Lower leg skin (tissue), 3 donors: ENCODE data around the gene SLC5A9.

Experiments used
- POLR2A ChIP-seq, 2 donors: fragments of 450-650 bp; IDR thresholded peaks; one replicate each; pipeline ENCODE4 v1.6.1; 2016 to 2017; ENCODE audit warnings: antibody characterized with exemption in 2 of 2, mild to moderate bottlenecking in 1 of 2, moderate library complexity in 1 of 2
- TF ChIP-seq, protein P1 (sequence below), 3 donors: fragments of 450-650 bp; IDR thresholded peaks; one replicate each; pipeline ENCODE4 v1.5.1; 2016; ENCODE audit warnings: antibody characterized with exemption in 3 of 3, mild to moderate bottlenecking in 3 of 3, moderate library complexity in 2 of 3

DNA sequence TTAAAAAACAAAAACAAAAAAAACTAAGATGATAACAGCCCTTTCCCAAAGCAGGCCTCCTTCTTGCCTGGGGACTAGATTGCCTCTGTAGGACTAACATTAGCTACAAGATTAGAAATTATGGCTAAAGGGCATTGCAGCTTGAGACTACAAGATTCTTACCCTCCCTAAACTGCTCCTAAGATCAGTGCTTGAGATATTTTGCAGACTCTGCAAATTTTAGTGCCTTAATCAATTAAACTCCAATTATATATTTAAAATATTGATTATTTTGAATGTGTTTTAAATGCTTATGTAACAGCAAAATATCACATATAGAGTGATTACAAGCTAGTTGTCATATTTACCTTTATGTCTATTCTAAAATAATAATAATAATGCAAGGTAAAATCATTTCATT lies 47.4 kb upstream of the SLC5A9 start:
- TF ChIP-seq, protein P1, sequence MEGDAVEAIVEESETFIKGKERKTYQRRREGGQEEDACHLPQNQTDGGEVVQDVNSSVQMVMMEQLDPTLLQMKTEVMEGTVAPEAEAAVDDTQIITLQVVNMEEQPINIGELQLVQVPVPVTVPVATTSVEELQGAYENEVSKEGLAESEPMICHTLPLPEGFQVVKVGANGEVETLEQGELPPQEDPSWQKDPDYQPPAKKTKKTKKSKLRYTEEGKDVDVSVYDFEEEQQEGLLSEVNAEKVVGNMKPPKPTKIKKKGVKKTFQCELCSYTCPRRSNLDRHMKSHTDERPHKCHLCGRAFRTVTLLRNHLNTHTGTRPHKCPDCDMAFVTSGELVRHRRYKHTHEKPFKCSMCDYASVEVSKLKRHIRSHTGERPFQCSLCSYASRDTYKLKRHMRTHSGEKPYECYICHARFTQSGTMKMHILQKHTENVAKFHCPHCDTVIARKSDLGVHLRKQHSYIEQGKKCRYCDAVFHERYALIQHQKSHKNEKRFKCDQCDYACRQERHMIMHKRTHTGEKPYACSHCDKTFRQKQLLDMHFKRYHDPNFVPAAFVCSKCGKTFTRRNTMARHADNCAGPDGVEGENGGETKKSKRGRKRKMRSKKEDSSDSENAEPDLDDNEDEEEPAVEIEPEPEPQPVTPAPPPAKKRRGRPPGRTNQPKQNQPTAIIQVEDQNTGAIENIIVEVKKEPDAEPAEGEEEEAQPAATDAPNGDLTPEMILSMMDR (IDR thresholded peaks at IDR 0.05): no peak
- no peak for TF ChIP-seq POLR2A (IDR thresholded peaks at IDR 0.05)
